ENCODE measurements around the gene PSMD1. TPM values are rescaled to one million over a fixed set of nuclear protein-coding genes. Genes with fewer than 3 reads are reported as not detected.

The PSMD1 gene
- total and polyA plus RNA-seq, 2 of the 8 experiments (the other 6 are each of a cell fraction or from before 2014, with no cell fraction given): 179 to 272 TPM

DNA sequence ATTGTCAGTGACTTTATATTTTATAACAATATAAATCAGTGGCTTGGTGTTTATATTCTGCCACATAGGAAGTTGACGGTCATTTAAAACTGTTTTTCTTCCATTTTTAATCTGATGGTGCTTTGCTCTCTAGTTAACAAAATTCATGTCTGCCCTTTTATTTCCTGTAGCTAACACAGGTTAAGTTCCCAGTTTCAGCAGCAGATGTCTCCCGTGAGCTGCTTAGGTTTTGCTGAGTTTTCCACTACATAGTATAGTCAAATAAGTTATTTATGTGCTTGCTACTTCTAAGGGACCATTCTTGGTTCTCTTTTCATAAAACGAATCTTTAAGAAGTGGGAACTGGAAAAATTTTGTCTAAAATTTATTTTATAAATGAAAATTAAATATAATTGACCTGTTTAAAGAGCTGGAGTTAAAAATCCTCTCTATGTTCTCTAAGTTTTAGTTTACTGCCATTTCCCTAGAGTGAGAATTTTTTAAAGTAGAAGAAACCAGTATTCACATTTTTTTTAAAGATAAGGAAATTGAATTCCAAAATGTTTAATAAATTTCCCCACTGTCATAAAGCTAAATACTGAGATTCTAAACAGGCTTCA is 47.5 kb downstream of the PSMD1 start:
- H4K5ac ChIP-seq (ENCODE audit: insufficient read length, low read depth, low read length): no peak overlapping the region
- H3K56ac ChIP-seq (replicated peaks; ENCODE audit: insufficient read length, low read depth, low read length): no peak overlapping the region
- POLR2A ChIA-PET (ENCODE audit: partially characterized antibody): interaction anchor here (0.8 to 2.0 kb wide), 4 partner anchors 8 to 360 kb away, joined by 3 to 8 read pairs (median 5); partner anchors contain the start of gene NCL
- no peak overlapping the region for H3K4me3 ChIP-seq (ENCODE audit: extremely low read depth in 1 of 4, insufficient read depth in 2 of 4, low read depth in 3 of 4, low read length in 4 of 4)
- H3K27ac ChIP-seq (ENCODE audit: low read depth, low read length): no peak overlapping the region
- CTCF ChIA-PET (ENCODE audit: partially characterized antibody): interaction anchor here (0.7 to 2.9 kb wide), 31 partner anchors 9 to 354 kb away, joined by 3 to 17 read pairs (median 3); partner anchors contain the start of gene ARMC9
- 51% methylated on average over 3 of the region's 3 CpGs; no CpG with 5 or more reads in 1 of the 2 experiments for WGBS, 2 experiments (ENCODE audit: extremely low coverage in 1 of 2, insufficient coverage in 1 of 2, insufficient read length in 1 of 2, insufficient replicate concordance in 2 of 2, low coverage in 1 of 2, low lambda C conversion rate in 2 of 2, missing lambda C conversion rate in 1 of 2)
- H2BK12ac ChIP-seq (ENCODE audit: low read depth, low read length): no peak overlapping the region
- H3K4me1 ChIP-seq (replicated peaks in 1 of 4; ENCODE audit: control insufficient read depth in 3 of 4, insufficient read depth in 4 of 4, low read length in 3 of 4): no peaks in the 10 kb centered on the region
- H3K27me3 ChIP-seq (replicated peaks in 1 of 4; ENCODE audit: control insufficient read depth in 3 of 4, extremely low read depth in 1 of 4, insufficient read depth in 3 of 4, low read length in 3 of 4): no peaks in the 10 kb centered on the region
- H3K4me2 ChIP-seq (ENCODE audit: insufficient read depth in 1 of 2, low read depth in 2 of 2, low read length in 2 of 2): no peak overlapping the region
- H2AK5ac ChIP-seq (ENCODE audit: low read depth, low read length): no peak overlapping the region
- H3K79me2 ChIP-seq (ENCODE audit: control insufficient read depth in 1 of 2, insufficient read depth in 2 of 2, low read length in 2 of 2): peaks cover 0 to 3% of the 10 kb centered on the region in 2 experiments; a peak in 1 of 4 replicates
- no peak overlapping the region for H3K4ac ChIP-seq (replicated peaks; ENCODE audit: insufficient read length, low read depth, low read length)
- DNase-seq (ENCODE audit: low read depth in 1 of 2, low spot score in 2 of 2) (peak in 1 of 2 experiments; percentile 64), FAIRE-seq (peak; percentile 72)
- no peak overlapping the region for H2BK20ac ChIP-seq (ENCODE audit: low read length)
- no peak overlapping the region for H3K23ac ChIP-seq (ENCODE audit: insufficient read length)
- H2BK120ac ChIP-seq (replicated peaks; ENCODE audit: low read depth, low read length): no peak overlapping the region
- no peak overlapping the region for H3K14ac ChIP-seq (ENCODE audit: insufficient read length)
- H3K79me1 ChIP-seq (ENCODE audit: low read depth, low read length): no peaks in the 10 kb centered on the region; the same call in 1 of the 2 replicates
- H3K18ac ChIP-seq (ENCODE audit: extremely low read depth, low read length): no peak overlapping the region
- no peaks in the 10 kb centered on the region for H4K20me1 ChIP-seq (replicated peaks in 1 of 2; ENCODE audit: control insufficient read depth in 1 of 2, insufficient read depth in 2 of 2, low read length in 2 of 2)
- no peak overlapping the region for H3K9ac ChIP-seq (replicated peaks in 1 of 4; ENCODE audit: extremely low read depth in 1 of 4, low read depth in 3 of 4, low read length in 3 of 4)
- peaks cover 2 to 32% (median 16%) of the 10 kb centered on the region in 4 experiments; a peak in 7 of 8 replicates for H3K36me3 ChIP-seq (ENCODE audit: control insufficient read depth in 2 of 4, insufficient read depth in 4 of 4, low read length in 3 of 4)
- no peak overlapping the region for H2AFZ ChIP-seq (ENCODE audit: low read length)
- TF ChIP-seq CHD1 (IDR thresholded peaks at IDR 0.05; ENCODE audit: low read depth, low read length) (no peak), RAD21 (IDR thresholded peaks at IDR 0.05 in 1 of 2, conservative IDR thresholded peaks at IDR 0.05 in 1 of 2; ENCODE audit: low read depth in 2 of 2, low read length in 2 of 2) (peak; percentile 80 to 83), POLR2AphosphoS5 (IDR thresholded peaks at IDR 0.05; ENCODE audit: low read depth, low read length) (no peak), RXRA (IDR thresholded peaks at IDR 0.05; ENCODE audit: insufficient read depth, low read depth, low read length) (no peak)
- TF ChIP-seq, protein P1, sequence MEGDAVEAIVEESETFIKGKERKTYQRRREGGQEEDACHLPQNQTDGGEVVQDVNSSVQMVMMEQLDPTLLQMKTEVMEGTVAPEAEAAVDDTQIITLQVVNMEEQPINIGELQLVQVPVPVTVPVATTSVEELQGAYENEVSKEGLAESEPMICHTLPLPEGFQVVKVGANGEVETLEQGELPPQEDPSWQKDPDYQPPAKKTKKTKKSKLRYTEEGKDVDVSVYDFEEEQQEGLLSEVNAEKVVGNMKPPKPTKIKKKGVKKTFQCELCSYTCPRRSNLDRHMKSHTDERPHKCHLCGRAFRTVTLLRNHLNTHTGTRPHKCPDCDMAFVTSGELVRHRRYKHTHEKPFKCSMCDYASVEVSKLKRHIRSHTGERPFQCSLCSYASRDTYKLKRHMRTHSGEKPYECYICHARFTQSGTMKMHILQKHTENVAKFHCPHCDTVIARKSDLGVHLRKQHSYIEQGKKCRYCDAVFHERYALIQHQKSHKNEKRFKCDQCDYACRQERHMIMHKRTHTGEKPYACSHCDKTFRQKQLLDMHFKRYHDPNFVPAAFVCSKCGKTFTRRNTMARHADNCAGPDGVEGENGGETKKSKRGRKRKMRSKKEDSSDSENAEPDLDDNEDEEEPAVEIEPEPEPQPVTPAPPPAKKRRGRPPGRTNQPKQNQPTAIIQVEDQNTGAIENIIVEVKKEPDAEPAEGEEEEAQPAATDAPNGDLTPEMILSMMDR (IDR thresholded peaks at IDR 0.05; ENCODE audit: control extremely low read depth in 1 of 3, insufficient read depth in 1 of 3, low read depth in 1 of 3, low read length in 3 of 3): peak in 2 of 3 experiments; percentile 67 to 70; a peak in 3 of 4 replicates
- no peak overlapping the region for H4K91ac ChIP-seq (replicated peaks; ENCODE audit: insufficient read length, low read length)
- H4K8ac ChIP-seq (ENCODE audit: extremely low read depth, insufficient read depth, low read length): no peak overlapping the region
- H3K23me2 ChIP-seq (ENCODE audit: low read depth, low read length): no peaks in the 10 kb centered on the region
- H2BK5ac ChIP-seq (ENCODE audit: low read depth, low read length): no peak overlapping the region
- no peak overlapping the region for H2BK15ac ChIP-seq (ENCODE audit: low read length)
- peaks cover 16 to 18% of the 10 kb centered on the region in 2 experiments for H3K9me3 ChIP-seq (ENCODE audit: insufficient read depth in 2 of 2, low read depth in 1 of 2, low read length in 1 of 2)
